K562 (cell line): ENCODE results near the gene PRRT2. TPM values are rescaled to one million over a fixed set of nuclear protein-coding genes. Genes with fewer than 3 reads are reported as not detected.

Experiments
- ARID1B ChIP-seq: fragments of 450-650 bp; IDR thresholded peaks from 2 replicates; pipeline ENCODE4 v1.6.1; 2016; ENCODE audit warnings: antibody characterized with exemption, mild to moderate bottlenecking, inconsistent platforms
- C11orf30 ChIP-seq: fragments of 450-650 bp; IDR thresholded peaks from 2 replicates; pipeline ENCODE4 v1.6.1; 2016; ENCODE audit warnings: low read depth, mild to moderate bottlenecking
- CBFA2T3 ChIP-seq: fragments of 450-650 bp; IDR thresholded peaks from 2 replicates; pipeline ENCODE4 v1.6.1; 2017
- DPF2 ChIP-seq: fragments of 450-650 bp; IDR thresholded peaks from 2 replicates; pipeline ENCODE4 v1.6.1; 2016
- GATAD2B ChIP-seq: fragments of 450-650 bp; IDR thresholded peaks from 2 replicates; pipeline ENCODE4 v1.6.1; 2017; ENCODE audit warnings: mild to moderate bottlenecking, borderline replicate concordance
- HMGN3 ChIP-seq: IDR thresholded peaks from 2 replicates; pipeline ENCODE4 v1.6.1; 2011; ENCODE audit warnings: borderline replicate concordance, low read depth, mild to moderate bottlenecking, mixed read lengths, low read length; ENCODE audit not compliant: insufficient read length; ENCODE audit errors: extremely low read depth
- HOXB6 ChIP-seq: fragments of 250-450 bp; sonication (Bioruptor Pico); IDR thresholded peaks from 2 replicates; pipeline ENCODE4 v1.5.1; 2022; ENCODE audit warnings: mild to moderate bottlenecking, borderline replicate concordance
- JUN ChIP-seq, 2 experiments: sonication (generic) in 1 of 2; formaldehyde crosslinking in 1 of 2; IDR thresholded peaks; 2 replicates each; pipeline versions ENCODE4 v1.6.1 to v1.8.0; 2012 to 2022; ENCODE audit warnings: borderline replicate concordance in 2 of 2, mild to moderate bottlenecking in 2 of 2, improper control_type of control experiment in 1 of 2, low read depth in 1 of 2, low read length in 1 of 2, missing genetic modification reagents in 1 of 2
- JUND ChIP-seq, 2 experiments: IDR thresholded peaks; 2 replicates in 1 of 2; 3 replicates in 1 of 2; pipeline ENCODE4 v1.6.1; 2011; ENCODE audit warnings: borderline replicate concordance in 2 of 2, low read depth in 2 of 2, low read length in 2 of 2, improper control_type of control experiment in 1 of 2, missing biosample characterization in 1 of 2, missing genetic modification characterization in 1 of 2, missing genetic modification reagents in 1 of 2
- KDM1A ChIP-seq, 2 experiments: fragments of 450-650 bp; IDR thresholded peaks; 2 replicates each; pipeline ENCODE4 v1.6.1; 2016; ENCODE audit warnings: mild to moderate bottlenecking in 2 of 2
- NCOA1 ChIP-seq: fragments of 450-650 bp; IDR thresholded peaks from 2 replicates; pipeline ENCODE4 v1.6.1; 2016; ENCODE audit warnings: low read depth
- NEUROD1 ChIP-seq: fragments of 150-350 bp; IDR thresholded peaks from 2 replicates; pipeline ENCODE4 v1.6.1; 2014; ENCODE audit warnings: borderline replicate concordance, low read length, low read depth; ENCODE audit not compliant: partially characterized antibody
- NR3C1 ChIP-seq: sonication (generic); formaldehyde crosslinking; IDR thresholded peaks from 2 replicates; pipeline ENCODE4 v1.8.1; 2022; ENCODE audit warnings: missing genetic modification reagents
- PHTF2 ChIP-seq: fragments of 250-450 bp; sonication (Bioruptor Pico); IDR thresholded peaks from 2 replicates; pipeline ENCODE4 v1.5.0; 2021; ENCODE audit warnings: mild to moderate bottlenecking
- PRDM10 ChIP-seq: fragments of 450-650 bp; IDR thresholded peaks from 2 replicates; pipeline ENCODE4 v1.6.1; 2018; ENCODE audit not compliant: partially characterized antibody
- PURB ChIP-seq: sonication (generic); formaldehyde crosslinking; IDR thresholded peaks from 2 replicates; pipeline ENCODE4 v1.9.0; 2021; ENCODE audit warnings: low read depth, mild to moderate bottlenecking, missing genetic modification reagents
- SMARCA4 ChIP-seq: fragments of 450-650 bp; IDR thresholded peaks from 2 replicates; pipeline ENCODE4 v1.6.1; 2016
- SMARCE1 ChIP-seq: fragments of 450-650 bp; IDR thresholded peaks from 2 replicates; pipeline ENCODE4 v1.7.1; 2016; ENCODE audit warnings: mild to moderate bottlenecking
- SRF ChIP-seq, 2 experiments: fragments of 250-450, 450-650 bp in 1 of 2; sonication (Bioruptor Pico) in 1 of 2; sonication (generic) in 1 of 2; formaldehyde crosslinking; IDR thresholded peaks; 2 replicates each; pipeline versions ENCODE4 v1.5.0 to v1.5.1; 2020 to 2022; ENCODE audit warnings: mild to moderate bottlenecking in 1 of 2, missing genetic modification reagents in 1 of 2
- SRSF3 ChIP-seq: fragments of 200-400 bp; formaldehyde crosslinking; IDR thresholded peaks from 2 replicates; pipeline ENCODE4 v1.6.1; 2016; ENCODE audit warnings: mild to moderate bottlenecking, low read length, moderate library complexity; ENCODE audit not compliant: insufficient read depth
- TCF3 ChIP-seq: sonication (generic); formaldehyde crosslinking; IDR thresholded peaks from 2 replicates; pipeline ENCODE4 v1.4.0; 2020; ENCODE audit warnings: mild to moderate bottlenecking, missing genetic modification reagents
- TEAD4 ChIP-seq, 2 experiments: sonication (generic) in 1 of 2; formaldehyde crosslinking in 1 of 2; IDR thresholded peaks; 2 replicates each; pipeline versions ENCODE4 v1.6.1 to v1.8.0; 2012 to 2022; ENCODE audit warnings: borderline replicate concordance in 1 of 2, inconsistent platforms in 1 of 2, low read length in 1 of 2, mild to moderate bottlenecking in 1 of 2, missing genetic modification reagents in 1 of 2
- TOE1 ChIP-seq, 2 experiments: fragments of 450-650 bp in 1 of 2; sonication (generic) in 1 of 2; formaldehyde crosslinking in 1 of 2; IDR thresholded peaks; 2 replicates each; pipeline versions ENCODE4 v1.7.1 to v1.8.0; 2016 to 2022; ENCODE audit warnings: borderline replicate concordance in 2 of 2, mild to moderate bottlenecking in 2 of 2, antibody characterized with exemption in 1 of 2, inconsistent platforms in 1 of 2, low read depth in 1 of 2, missing genetic modification reagents in 1 of 2, moderate library complexity in 1 of 2
- ZNF174 ChIP-seq: fragments of 250-450 bp; sonication (Bioruptor Pico); IDR thresholded peaks from 2 replicates; pipeline ENCODE4 v1.4.0; 2020; ENCODE audit warnings: mild to moderate bottlenecking
- polyA plus RNA-seq, 8 experiments: library from polyadenylated mRNA; depleted of rRNA in 4 of 8; stranded (reverse) in 5 of 8; unstranded in 3 of 8; fragments of >200 nt; fragmentation: Nextera tagmentation in 2 of 8; fragmentation: Illumina TruSeq in 1 of 8; extraction: Ambion mirVana in 2 of 8; extraction: Trizol in 1 of 8; gene quantifications; 2 replicates each; pipeline versions ENCODE4 v1.2.1 to v1.2.3, GENCODE V29; 2011 to 2014; ENCODE audit warnings: inconsistent platforms in 1 of 8, missing spikeins in 1 of 8
- total RNA-seq, 7 experiments: library from RNA; depleted of rRNA in 6 of 7; stranded (reverse); fragments of >200 nt in 6 of 7; fragmentation: Illumina TruSeq in 2 of 7; extraction: Trizol in 2 of 7; gene quantifications; 2 replicates each; pipeline versions ENCODE4 v1.2.1 to v1.2.3, GENCODE V29; 2011 to 2021; ENCODE audit warnings: low replicate concordance in 1 of 7

PRRT2 gene
- total and polyA plus RNA-seq, 9 of the 15 experiments (the other 6 are each of a cell fraction or from before 2014, with no cell fraction given), result 0.11 to 1.0 (median 0.42) TPM; not detected in 2

- peak; percentile 68 for TF ChIP-seq PRDM10
- no peak for TF ChIP-seq NCOA1
- peak; percentile 64 for TF ChIP-seq ARID1B
- no peak for TF ChIP-seq TOE1 (IDR thresholded peaks at IDR 0.05; ENCODE audit: borderline replicate concordance)
- TF ChIP-seq TOE1 (CRISPR knock-in tag; IDR thresholded peaks at IDR 0.05; ENCODE audit: borderline replicate concordance, low read depth), result no peak
- TF ChIP-seq SRSF3, result no peak
- no peak for TF ChIP-seq ZNF174 (CRISPR knock-in tag)
- 0 out of 2 replicates have a peak, but pooled peaks have one; percentile 10 for TF ChIP-seq TCF3
- TF ChIP-seq TEAD4 (IDR thresholded peaks at IDR 0.05; ENCODE audit: low read length), result 0 out of 2 replicates have a peak, but pooled peaks have one; percentile 15
- TF ChIP-seq TEAD4 (CRISPR knock-in tag; IDR thresholded peaks at IDR 0.05; ENCODE audit: borderline replicate concordance), result no peak
- TF ChIP-seq NEUROD1, result peak; percentile 36
- no peak for TF ChIP-seq NR3C1 (CRISPR knock-in tag)
- TF ChIP-seq HMGN3, result no peak
- TF ChIP-seq DPF2, result peak; percentile 56; the same call in 1 of the 2 replicates
- TF ChIP-seq SMARCE1, result peak; percentile 42; the same call in 1 of the 2 replicates
- TF ChIP-seq GATAD2B, result no peak
- peak; percentile 34; the same call in 1 of the 2 replicates for TF ChIP-seq CBFA2T3
- TF ChIP-seq JUN (IDR thresholded peaks at IDR 0.05; ENCODE audit: borderline replicate concordance, low read depth, low read length), result peak; percentile 89
- no peak for TF ChIP-seq JUN (CRISPR knock-in tag; IDR thresholded peaks at IDR 0.05; ENCODE audit: borderline replicate concordance)
- no peak for TF ChIP-seq PHTF2 (CRISPR knock-in tag)
- no peak for TF ChIP-seq HOXB6 (CRISPR knock-in tag)
- peak; percentile 94 for TF ChIP-seq JUND (IDR thresholded peaks at IDR 0.05; ENCODE audit: borderline replicate concordance, low read depth, low read length)
- TF ChIP-seq JUND (tag; IDR thresholded peaks at IDR 0.05; ENCODE audit: borderline replicate concordance, low read depth, low read length), result peak; percentile 84; the same call in 2 of the 3 replicates
- no peak for TF ChIP-seq KDM1A (IDR thresholded peaks at IDR 0.05)
- TF ChIP-seq SMARCA4, result peak; percentile 66; the same call in 1 of the 2 replicates
- TF ChIP-seq C11orf30, result peak; percentile 21; the same call in 1 of the 2 replicates
- TF ChIP-seq PURB (CRISPR knock-in tag), result no peak
- TF ChIP-seq SRF (CRISPR knock-in tag; IDR thresholded peaks at IDR 0.05), result peak in 1 of 2 experiments; percentile 32; a peak in 1 of 4 replicates
Measured at GRCh38 chr16:29775742-29776408, 36.1 kb upstream of the PRRT2 start (continued).
